GM12865 (cell line): ENCODE results near the gene MANBA.

ENCODE experiments used
- DNase-seq: peaks from one replicate; pipeline ENCODE4 v3.0.0; 2010; ENCODE audit warnings: low read depth
- H3K4me3 ChIP-seq: 2 replicates; pipeline ENCODE4 v1.5.1; 2011; ENCODE audit warnings: mild to moderate bottlenecking, low read depth, low read length, control low read depth
- CTCF ChIP-seq: IDR thresholded peaks from 2 replicates; pipeline ENCODE4 v1.5.1; 2011; ENCODE audit warnings: low read length, control low read depth, low read depth, inconsistent platforms; ENCODE audit not compliant: insufficient read depth; ENCODE audit errors: missing control alignments

Gene MANBA

GRCh38 chr4:102637391-102637790 is 123.4 kb downstream of the MANBA start:
- no peak for TF ChIP-seq CTCF

GRCh38 chr4:102633100-102633499 is 127.7 kb downstream of the MANBA start:
- no peak for TF ChIP-seq CTCF
- DNase-seq = no peak
- H3K4me3 ChIP-seq = no peak overlapping the region

More at GRCh38 chr4:102637391-102637790, 123.4 kb downstream of the MANBA start:
- no peak overlapping the region for H3K4me3 ChIP-seq
- DNase-seq = no peak

GRCh38 chr4:102632241-102633065 is 128.3 kb downstream of the MANBA start:
- DNase-seq = no peak
- H3K4me3 ChIP-seq = no peak overlapping the region
- TF ChIP-seq CTCF = no peak

- H3K4me3 ChIP-seq = no peak overlapping the region
- no peak for DNase-seq
- TF ChIP-seq CTCF = no peak
Observed at GRCh38 chr4:102631616-102632015, 129.2 kb downstream of the MANBA start.

- no peak overlapping the region for H3K4me3 ChIP-seq
- no peak for DNase-seq
- TF ChIP-seq CTCF = no peak
Observed at GRCh38 chr4:102629673-102630072, 131.1 kb downstream of the MANBA start.

- no peak for DNase-seq
- TF ChIP-seq CTCF = no peak
- H3K4me3 ChIP-seq = no peak overlapping the region
Observed at GRCh38 chr4:102627831-102628523, 132.8 kb downstream of the MANBA start.
